OCI-LY3 (cell line): ENCODE results near the gene TCF4.

Experiments
- CTCF ChIP-seq: fragments of 200-600, 300-600 bp; sonication (generic); IDR thresholded peaks from 2 replicates; pipeline ENCODE4 v1.5.1; 2014; ENCODE audit warnings: antibody characterized with exemption, low read length, low read depth
- EZH2phosphoT487 ChIP-seq: fragments of 200-600 bp; shearing (Covaris generic); IDR thresholded peaks from 2 replicates; pipeline ENCODE4 v1.6.1; 2018; ENCODE audit warnings: antibody characterized with exemption, mixed run types, low read depth

- TF ChIP-seq CTCF = no peak
- no peak for TF ChIP-seq EZH2phosphoT487
Observed at GRCh38 chr18:55287935-55288868, 299.8 kb downstream of the TCF4 start.
